Measurements from ENCODE around the gene CCDC107.
A peak's percentile ranks its signal among the peaks of the same experiment; 100 is the strongest.

Gene CCDC107

GRCh38 chr9:35616681-35617459, 41.2 kb upstream of the CCDC107 start:
- Histone ChIP-seq H3K4me3 (peak overlapping the region; percentile 79), H3K27ac (peak overlapping the region in 1 of 2 donors; percentile 26)
- TF ChIP-seq CTCF (IDR thresholded peaks at IDR 0.05): no peak
- DNase-seq (ENCODE audit: low spot score): peak; percentile 84

DNA sequence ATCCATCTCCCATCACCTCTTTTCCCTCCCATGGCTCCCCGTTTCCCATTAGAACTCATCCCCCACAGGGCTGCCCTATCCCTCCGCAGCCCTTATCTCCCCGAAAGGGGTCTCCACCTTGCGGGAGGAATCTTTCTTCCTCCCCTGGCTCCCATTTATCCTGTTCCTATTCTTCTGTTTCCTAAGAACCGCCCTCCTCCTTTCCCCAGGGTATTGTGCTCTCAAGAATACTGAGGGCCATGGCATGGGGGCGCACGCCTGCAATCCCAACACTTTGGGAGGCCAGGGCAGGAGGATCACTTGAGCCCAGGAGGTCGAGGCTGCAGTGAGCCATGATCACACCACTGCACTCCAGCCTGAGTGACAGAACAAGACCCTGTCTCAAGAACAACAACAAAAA, 40.5 kb upstream of the CCDC107 start:
- peak; percentile 53 for DNase-seq (ENCODE audit: low spot score)
- peak overlapping the region; percentile 79 for H3K4me3 ChIP-seq
- no peak overlapping the region for H3K27ac ChIP-seq
- TF ChIP-seq CTCF (IDR thresholded peaks at IDR 0.05): no peak

DNA sequence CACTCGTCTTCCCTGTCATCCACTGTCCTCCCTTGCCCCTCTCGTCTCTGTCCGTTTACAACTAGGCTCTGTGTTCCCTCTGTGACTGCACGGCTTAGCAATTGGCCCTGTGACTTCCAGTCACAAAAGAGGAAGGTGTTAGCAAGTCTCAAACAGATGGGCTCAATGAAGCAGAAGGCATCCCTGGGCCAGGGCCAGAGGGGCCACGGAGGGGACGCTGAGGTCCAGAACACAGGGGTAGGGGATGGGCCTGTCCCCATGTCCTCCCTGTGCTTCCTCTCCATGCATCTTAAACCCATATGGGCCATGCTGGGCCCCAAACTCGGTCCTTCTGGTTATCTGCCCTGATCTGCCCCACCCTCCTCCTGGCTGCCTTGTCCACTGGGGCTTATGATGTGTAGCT, 39.8 kb upstream of the CCDC107 start, which contains the start of gene CD72:
Gene CD72 (minus strand): TSS at position 89 of the 403 bp plus-strand sequence. CDS start 110 bp downstream, outside the sequence.
- TF ChIP-seq CTCF (IDR thresholded peaks at IDR 0.05): no peak
- H3K4me3 ChIP-seq: peak within 1 kb of the TSS; percentile 79
- H3K27ac ChIP-seq: peak within 1 kb of the TSS in 1 of 2 donors; percentile 18
- peak; percentile 69 for DNase-seq (ENCODE audit: low spot score)

DNA sequence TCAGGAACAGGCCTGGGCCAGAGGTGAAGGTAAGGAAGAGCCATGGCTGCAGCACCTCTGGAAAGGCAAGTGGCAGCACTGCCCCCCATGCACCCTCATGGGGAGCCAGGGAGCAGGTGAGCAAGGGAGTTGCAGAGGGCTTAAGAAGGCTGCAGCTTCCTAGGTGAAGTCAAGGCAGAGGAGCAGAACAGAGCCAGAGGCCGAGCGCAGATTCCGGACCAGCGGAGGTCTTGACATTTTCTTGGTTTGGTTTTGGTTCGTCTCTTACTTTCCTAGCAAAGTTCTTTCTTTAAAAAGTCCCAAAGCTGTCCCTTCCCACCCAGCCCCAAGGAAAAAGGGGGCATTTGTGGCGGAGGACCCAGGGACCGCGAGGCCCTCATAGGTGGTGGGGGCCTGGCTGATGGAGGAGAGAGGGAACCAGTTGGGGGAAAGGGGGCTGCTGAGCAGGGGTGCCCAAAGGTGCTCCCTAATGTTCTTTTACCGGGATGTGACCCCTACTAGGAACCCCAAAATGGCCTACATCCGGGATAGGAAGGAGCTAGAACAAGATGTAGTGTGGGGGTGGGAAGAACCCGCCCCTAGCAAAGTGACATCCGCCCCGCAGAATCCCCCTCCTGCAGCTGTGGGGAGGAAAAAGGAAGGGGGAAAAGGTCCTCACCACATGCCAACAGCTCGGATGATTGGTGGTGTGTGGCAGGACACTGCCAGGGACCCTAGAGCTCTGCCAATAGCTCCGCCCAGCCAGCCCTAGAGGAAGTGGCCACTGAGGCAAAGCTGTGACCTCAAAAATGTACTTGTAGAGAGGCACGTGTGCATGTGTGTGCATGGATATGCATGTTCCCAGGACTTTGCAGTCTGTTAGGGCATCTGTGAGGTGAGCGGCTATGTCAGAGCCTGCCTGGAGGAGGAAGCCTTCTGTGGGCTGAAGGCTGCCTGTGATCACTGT, 39.0 kb upstream of the CCDC107 start:
- no peak overlapping the region for H3K4me3 ChIP-seq
- no peak for DNase-seq (ENCODE audit: low spot score)
- H3K27ac ChIP-seq: peak overlapping the region in 1 of 2 donors; percentile 5
- no peak for TF ChIP-seq CTCF (IDR thresholded peaks at IDR 0.05)

DNA sequence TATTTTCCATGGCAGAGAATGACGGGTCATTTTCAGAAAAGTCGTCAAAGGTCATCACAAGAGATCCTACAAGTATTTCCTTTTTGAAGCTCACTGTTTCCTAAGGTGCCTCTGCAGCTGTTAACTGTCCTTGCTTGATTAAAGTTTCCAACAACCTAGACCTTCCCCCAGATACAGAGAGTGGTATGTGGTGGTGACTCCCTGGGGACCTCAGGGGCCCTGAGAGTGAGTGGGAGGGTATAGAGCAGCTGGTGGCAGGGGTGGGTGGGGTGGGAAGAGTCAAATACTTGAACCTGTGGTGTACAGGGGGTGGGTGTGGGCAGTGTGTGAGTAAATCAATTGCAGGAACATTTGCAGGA, 38.3 kb upstream of the CCDC107 start:
- no peak overlapping the region for H3K4me3 ChIP-seq
- no peak for DNase-seq (ENCODE audit: low spot score)
- TF ChIP-seq CTCF (IDR thresholded peaks at IDR 0.05): no peak
- H3K27ac ChIP-seq: no peak overlapping the region

- no peak for TF ChIP-seq CTCF (IDR thresholded peaks at IDR 0.05)
- no peak overlapping the region for H3K27ac ChIP-seq
- H3K4me3 ChIP-seq: no peak overlapping the region
- no peak for DNase-seq (ENCODE audit: low spot score)
Observed at GRCh38 chr9:35627575-35627974, 30.5 kb upstream of the CCDC107 start.

All from coronary artery (tissue), 2 donors.